Measurements from ENCODE around the gene BANF2. TPM values are rescaled to one million over a fixed set of nuclear protein-coding genes. Genes with fewer than 3 reads are reported as not detected.

BANF2 gene
- total RNA-seq, 1 donor: not detected

- peaks cover 22% of the 10 kb centered on the region for H3K4me1 ChIP-seq (ENCODE audit: insufficient read depth, low read length)
- H3K27me3 ChIP-seq (ENCODE audit: insufficient read depth, low read length): peaks cover 8% of the 10 kb centered on the region
- no peak overlapping the region for H3K4me3 ChIP-seq (ENCODE audit: low read length)
- H3K9me3 ChIP-seq (ENCODE audit: low read depth, low read length): no peaks in the 10 kb centered on the region
Measured at GRCh38 chr20:17684077-17684888, 15.5 kb upstream of the BANF2 start.

DNA sequence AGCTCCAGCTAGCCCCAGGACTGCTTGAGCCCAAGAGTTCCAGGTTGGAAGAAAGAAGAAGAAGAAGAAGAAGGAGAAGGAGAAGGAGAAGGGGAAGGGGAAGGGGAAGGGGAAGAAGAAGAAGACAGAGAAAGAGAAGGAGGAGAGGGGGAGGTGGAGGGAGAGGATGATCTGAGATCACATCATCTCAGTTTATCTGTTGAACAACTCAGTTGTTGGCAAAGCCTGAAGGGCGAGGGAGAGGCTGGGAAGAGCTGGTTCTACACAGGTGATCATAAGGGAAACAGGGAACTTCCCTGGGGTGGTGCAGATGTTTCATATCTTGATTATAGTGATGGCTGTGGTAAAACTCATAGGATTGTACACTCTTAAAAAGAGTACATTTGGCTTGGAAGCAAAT lies 14.6 kb upstream of the BANF2 start:
- peaks cover 9% of the 10 kb centered on the region for H3K27me3 ChIP-seq (ENCODE audit: insufficient read depth, low read length)
- no peak overlapping the region for H3K4me3 ChIP-seq (ENCODE audit: low read length)
- H3K9me3 ChIP-seq (ENCODE audit: low read depth, low read length): no peaks in the 10 kb centered on the region
- H3K4me1 ChIP-seq (ENCODE audit: insufficient read depth, low read length): peaks cover 13% of the 10 kb centered on the region

- H3K4me1 ChIP-seq (ENCODE audit: insufficient read depth, low read length): peaks cover 4% of the 10 kb centered on the region
- H3K9me3 ChIP-seq (ENCODE audit: low read depth, low read length): no peaks in the 10 kb centered on the region
- peaks cover 14% of the 10 kb centered on the region for H3K27me3 ChIP-seq (ENCODE audit: insufficient read depth, low read length)
- H3K4me3 ChIP-seq (ENCODE audit: low read length): no peak overlapping the region
Measured at GRCh38 chr20:17687800-17688199, 12.0 kb upstream of the BANF2 start.

DNA sequence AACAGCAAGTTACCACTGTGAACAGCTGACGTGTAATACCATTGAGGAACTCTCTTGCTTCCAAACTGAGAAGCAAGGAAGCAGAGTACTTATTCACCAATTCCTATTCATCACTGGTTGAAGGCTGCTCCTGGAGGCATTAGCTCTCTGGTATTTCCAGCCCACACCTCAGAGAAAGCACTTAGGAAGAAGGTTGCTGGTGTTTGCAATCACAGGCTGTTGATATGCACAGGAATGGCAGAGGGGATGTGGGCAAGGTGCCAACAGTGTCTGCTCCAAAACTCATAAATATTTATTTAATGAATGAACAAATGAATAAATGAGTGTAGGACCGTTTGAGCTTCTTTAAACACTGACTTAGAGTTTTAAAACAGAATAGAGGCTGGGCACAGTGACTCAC lies 10.8 kb upstream of the BANF2 start:
- Histone ChIP-seq H3K4me3 (ENCODE audit: low read length) (no peak overlapping the region), H3K4me1 (ENCODE audit: insufficient read depth, low read length) (no peaks in the 10 kb centered on the region), H3K9me3 (ENCODE audit: low read depth, low read length) (no peaks in the 10 kb centered on the region), H3K27me3 (ENCODE audit: insufficient read depth, low read length) (peaks cover 14% of the 10 kb centered on the region)

DNA sequence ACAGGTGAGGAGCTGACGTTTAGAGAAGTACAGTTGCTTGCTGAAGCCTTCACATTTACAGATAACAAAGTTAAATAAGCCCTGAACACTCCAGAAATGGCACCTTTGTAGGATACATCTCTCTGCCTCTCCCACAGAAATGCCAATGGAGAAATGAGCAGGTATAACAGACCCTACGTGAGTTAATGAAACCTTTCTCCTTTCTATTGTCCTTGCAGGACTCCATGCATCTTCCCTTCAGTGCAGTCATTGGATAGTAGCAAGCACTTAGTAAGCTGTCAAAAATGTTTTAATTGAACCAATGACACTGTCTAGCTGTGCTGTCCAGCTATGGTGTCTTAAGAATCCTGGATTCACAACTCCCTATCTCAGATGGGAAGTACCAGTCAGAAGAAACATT lies 9.6 kb upstream of the BANF2 start:
- Histone ChIP-seq H3K9me3 (ENCODE audit: low read depth, low read length) (no peaks in the 10 kb centered on the region), H3K27me3 (ENCODE audit: insufficient read depth, low read length) (peaks cover 14% of the 10 kb centered on the region), H3K4me3 (ENCODE audit: low read length) (no peak overlapping the region), H3K4me1 (ENCODE audit: insufficient read depth, low read length) (no peaks in the 10 kb centered on the region)

DNA sequence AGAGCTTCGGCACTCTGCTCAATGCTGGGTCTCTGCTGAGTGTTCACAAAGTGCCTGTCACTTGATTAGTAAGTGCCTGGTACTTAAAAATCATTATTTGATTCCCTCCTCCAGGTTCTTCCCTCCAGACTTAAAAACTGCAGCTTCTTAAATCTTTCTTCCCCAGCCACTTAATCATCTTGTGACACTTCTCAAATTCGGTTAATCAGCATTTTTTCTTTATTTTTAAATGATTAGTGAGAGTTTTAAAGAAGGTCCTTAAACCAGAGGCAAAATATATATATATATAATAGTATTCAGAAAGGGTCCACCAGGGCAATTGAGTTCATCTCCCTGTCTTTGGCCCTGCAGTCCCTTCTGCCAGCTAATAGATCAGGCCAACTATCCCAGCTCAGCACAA lies 8.0 kb upstream of the BANF2 start:
- Histone ChIP-seq H3K4me1 (ENCODE audit: insufficient read depth, low read length) (no peaks in the 10 kb centered on the region), H3K9me3 (ENCODE audit: low read depth, low read length) (no peaks in the 10 kb centered on the region), H3K4me3 (ENCODE audit: low read length) (no peak overlapping the region), H3K27me3 (ENCODE audit: insufficient read depth, low read length) (peaks cover 9% of the 10 kb centered on the region)

DNA sequence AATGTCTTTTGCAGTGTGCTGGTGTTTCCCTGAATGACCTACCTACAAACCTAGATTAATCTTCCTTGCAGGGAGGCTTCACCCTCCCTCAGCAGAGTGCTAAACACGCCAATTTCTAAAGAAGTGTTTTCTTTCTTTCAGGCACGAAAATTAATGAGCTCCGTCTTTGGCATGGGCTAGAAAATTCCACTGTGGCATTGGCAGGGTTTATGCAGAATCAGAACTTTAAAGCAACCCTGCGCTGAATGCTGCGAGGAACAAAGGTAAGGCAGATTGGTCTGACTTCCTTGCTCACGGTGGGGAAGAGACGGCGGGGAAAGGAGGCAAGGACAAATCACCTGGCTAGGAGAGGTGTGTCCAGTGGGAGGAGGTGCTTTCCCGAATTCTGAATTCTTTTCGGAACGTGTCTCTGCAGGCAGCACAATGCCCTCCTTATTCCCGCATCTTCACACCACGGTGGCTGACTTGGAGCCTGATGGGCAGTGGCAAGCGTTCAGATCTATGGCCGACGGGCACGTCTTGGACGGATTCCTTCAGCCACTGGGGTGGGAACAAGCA lies 6.2 kb upstream of the BANF2 start:
- Histone ChIP-seq H3K4me3 (ENCODE audit: low read length) (no peak overlapping the region), H3K9me3 (ENCODE audit: low read depth, low read length) (no peaks in the 10 kb centered on the region), H3K4me1 (ENCODE audit: insufficient read depth, low read length) (no peaks in the 10 kb centered on the region), H3K27me3 (ENCODE audit: insufficient read depth, low read length) (peaks cover 6% of the 10 kb centered on the region)

DNA sequence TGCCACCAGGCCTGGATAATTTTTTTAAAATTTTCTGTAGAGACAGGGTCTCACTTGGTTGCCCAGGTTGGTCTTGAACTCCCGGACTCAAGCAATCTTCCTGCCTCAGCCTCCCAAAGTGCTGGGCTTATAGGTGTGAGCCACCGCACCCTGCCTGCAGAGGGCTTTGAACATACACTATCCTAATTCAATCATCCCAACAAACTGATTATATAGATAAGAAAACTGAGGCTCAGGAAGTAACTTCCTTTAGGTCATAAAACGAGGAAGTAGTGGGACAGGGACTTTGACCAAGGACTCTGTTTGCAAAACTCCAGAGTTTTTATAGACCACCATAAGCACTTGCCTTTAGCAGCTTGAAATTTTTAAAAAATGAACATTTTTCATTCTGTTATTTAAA lies 5.0 kb upstream of the BANF2 start:
- no peaks in the 10 kb centered on the region for H3K9me3 ChIP-seq (ENCODE audit: low read depth, low read length)
- no peak overlapping the region for H3K4me3 ChIP-seq (ENCODE audit: low read length)
- H3K4me1 ChIP-seq (ENCODE audit: insufficient read depth, low read length): no peaks in the 10 kb centered on the region
- H3K27me3 ChIP-seq (ENCODE audit: insufficient read depth, low read length): peaks cover 6% of the 10 kb centered on the region

- Histone ChIP-seq H3K9me3 (ENCODE audit: low read depth, low read length) (no peaks in the 10 kb centered on the region), H3K4me1 (ENCODE audit: insufficient read depth, low read length) (no peaks in the 10 kb centered on the region), H3K4me3 (ENCODE audit: low read length) (no peak overlapping the region), H3K27me3 (ENCODE audit: insufficient read depth, low read length) (no peaks in the 10 kb centered on the region)
Measured at GRCh38 chr20:17696287-17696686, 3.5 kb upstream of the BANF2 start.

DNA sequence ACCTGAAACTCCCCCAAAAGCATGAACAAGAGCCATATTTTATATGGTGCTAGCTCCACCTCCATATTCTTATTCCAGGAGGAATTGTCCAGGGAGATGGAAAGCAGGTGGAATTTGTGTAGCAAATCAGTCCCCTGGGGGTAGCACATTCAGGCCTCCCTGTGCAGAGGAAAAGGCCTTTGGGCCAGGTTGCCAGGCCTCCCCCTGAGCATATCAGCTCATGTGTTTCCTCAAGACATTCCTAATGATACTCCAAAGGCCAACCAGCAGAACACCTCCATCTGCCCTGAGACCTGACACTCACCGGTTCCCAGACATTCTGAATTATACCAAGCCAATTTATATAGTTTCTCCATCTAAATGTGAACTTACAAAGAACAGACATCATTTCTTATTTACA lies 2.6 kb upstream of the BANF2 start:
- Histone ChIP-seq H3K4me3 (ENCODE audit: low read length) (no peak overlapping the region), H3K4me1 (ENCODE audit: insufficient read depth, low read length) (no peaks in the 10 kb centered on the region), H3K9me3 (ENCODE audit: low read depth, low read length) (no peaks in the 10 kb centered on the region), H3K27me3 (ENCODE audit: insufficient read depth, low read length) (no peaks in the 10 kb centered on the region)

DNA sequence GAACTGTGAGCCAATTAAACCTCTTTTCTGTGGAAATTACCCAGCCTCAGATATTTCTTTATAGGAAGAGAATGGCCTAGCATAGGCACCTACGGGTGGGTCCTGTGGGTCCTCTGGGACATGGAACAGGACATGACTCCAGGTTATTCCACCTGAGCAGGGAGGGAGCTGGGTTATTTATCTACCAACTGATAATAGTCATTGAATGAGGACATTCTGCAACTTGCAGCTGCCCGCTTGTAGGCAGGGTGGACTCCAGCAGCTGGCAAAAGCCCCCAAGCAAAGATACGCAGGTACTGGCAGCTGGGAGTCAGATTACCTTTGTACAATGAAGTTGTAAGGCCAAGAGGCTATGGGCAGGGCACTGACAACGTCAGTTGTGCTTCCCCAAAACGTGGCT lies 1.4 kb upstream of the BANF2 start:
- H3K4me1 ChIP-seq (ENCODE audit: insufficient read depth, low read length): no peaks in the 10 kb centered on the region
- no peaks in the 10 kb centered on the region for H3K9me3 ChIP-seq (ENCODE audit: low read depth, low read length)

GRCh38 chr20:17700637-17701036 lies 871 bp downstream of the BANF2 start:
- Histone ChIP-seq H3K27me3 (ENCODE audit: insufficient read depth, low read length) (no peaks in the 10 kb centered on the region), H3K9me3 (ENCODE audit: low read depth, low read length) (no peaks in the 10 kb centered on the region), H3K4me1 (ENCODE audit: insufficient read depth, low read length) (no peaks in the 10 kb centered on the region), H3K4me3 (ENCODE audit: low read length) (no peak overlapping the region)

More for the DNA sequence above, 1.4 kb upstream of the BANF2 start:
- Histone ChIP-seq H3K27me3 (ENCODE audit: insufficient read depth, low read length) (no peaks in the 10 kb centered on the region), H3K4me3 (ENCODE audit: low read length) (no peak overlapping the region)

GRCh38 chr20:17701826-17702225 lies 2.1 kb downstream of the BANF2 start:
- Histone ChIP-seq H3K27me3 (ENCODE audit: insufficient read depth, low read length) (no peaks in the 10 kb centered on the region), H3K9me3 (ENCODE audit: low read depth, low read length) (no peaks in the 10 kb centered on the region), H3K4me3 (ENCODE audit: low read length) (no peak overlapping the region), H3K4me1 (ENCODE audit: insufficient read depth, low read length) (no peaks in the 10 kb centered on the region)

- Histone ChIP-seq H3K27me3 (ENCODE audit: insufficient read depth, low read length) (no peaks in the 10 kb centered on the region), H3K4me1 (ENCODE audit: insufficient read depth, low read length) (no peaks in the 10 kb centered on the region), H3K4me3 (ENCODE audit: low read length) (no peak overlapping the region), H3K9me3 (ENCODE audit: low read depth, low read length) (no peaks in the 10 kb centered on the region)
Measured at GRCh38 chr20:17704589-17705317, 5.0 kb downstream of the BANF2 start.

GRCh38 chr20:17705916-17706315 lies 6.2 kb downstream of the BANF2 start:
- Histone ChIP-seq H3K4me1 (ENCODE audit: insufficient read depth, low read length) (no peaks in the 10 kb centered on the region), H3K9me3 (ENCODE audit: low read depth, low read length) (no peaks in the 10 kb centered on the region), H3K27me3 (ENCODE audit: insufficient read depth, low read length) (no peaks in the 10 kb centered on the region), H3K4me3 (ENCODE audit: low read length) (no peak overlapping the region)

Measured in mononuclear cell (primary cell).